GM12865 (cell line): ENCODE results near the gene ILF2.

Experiments used
- DNase-seq: peaks from one replicate; pipeline ENCODE4 v3.0.0; 2010; ENCODE audit warnings: low read depth
- H3K4me3 ChIP-seq: 2 replicates; pipeline ENCODE4 v1.5.1; 2011; ENCODE audit warnings: mild to moderate bottlenecking, low read depth, low read length, control low read depth
- CTCF ChIP-seq: IDR thresholded peaks from 2 replicates; pipeline ENCODE4 v1.5.1; 2011; ENCODE audit warnings: low read length, control low read depth, low read depth, inconsistent platforms; ENCODE audit not compliant: insufficient read depth; ENCODE audit errors: missing control alignments

Gene ILF2

GRCh38 chr1:153633754-153634665 is 36.8 kb downstream of the ILF2 start, which contains the start of gene CHTOP:
CHTOP (plus strand) TSS chr1:153634066; CDS start chr1:153636589, 2,523 bp downstream.
- DNase-seq = peak; percentile 99
- no peak for TF ChIP-seq CTCF
- H3K4me3 ChIP-seq = peak within 1 kb of the TSS; percentile 70

- DNase-seq = no peak
Observed at GRCh38 chr1:153633161-153633753, 37.5 kb downstream of the ILF2 start.

GRCh38 chr1:153631047-153632022 is 39.5 kb downstream of the ILF2 start:
- H3K4me3 ChIP-seq = no peak overlapping the region
- DNase-seq = no peak
- TF ChIP-seq CTCF = no peak

More at GRCh38 chr1:153633161-153633753, 37.5 kb downstream of the ILF2 start:
- TF ChIP-seq CTCF = no peak
- peak overlapping the region; percentile 43 for H3K4me3 ChIP-seq

GRCh38 chr1:153630384-153630783 is 40.4 kb downstream of the ILF2 start:
- DNase-seq = no peak
- H3K4me3 ChIP-seq = no peak overlapping the region
- TF ChIP-seq CTCF = no peak

- no peak for TF ChIP-seq CTCF
- no peak overlapping the region for H3K4me3 ChIP-seq
Observed at GRCh38 chr1:153629971-153630370, 40.8 kb downstream of the ILF2 start.

GRCh38 chr1:153629343-153629665 is 41.5 kb downstream of the ILF2 start:
- no peak for DNase-seq
- H3K4me3 ChIP-seq = no peak overlapping the region
- no peak for TF ChIP-seq CTCF

More at GRCh38 chr1:153629971-153630370, 40.8 kb downstream of the ILF2 start:
- DNase-seq = no peak
